HL-60/S4 treated with phorbol 12-myristate 13-acetate at 8.2 ng/mL for 4 days and 3 days (cell line): ENCODE data around the gene TAS2R39.
"Not testable (repeated sequence)": the region's sequence is repeated elsewhere in the genome, so short reads cannot be mapped to it uniquely, and the experiment has no call there.

Experiments used
- in situ Hi-C: fragments of 300-500 bp; cut with MboI; formaldehyde crosslinking; loops from 2 replicates; pipeline ENCODE4 v1.15.0; 2022; ENCODE audit warnings: low sequenced_read_pairs

Gene TAS2R39

GRCh38 chr7:143183024-143183423 lies at the start of gene TAS2R39:
Gene TAS2R39, plus strand, starts transcription at chr7:143183419. Its CDS starts 0 bp downstream, at chr7:143183419.
- in situ Hi-C loops = no loop called here

- in situ Hi-C loops = no loop called here
Measured at GRCh38 chr7:143147070-143147469, 36.1 kb upstream of the TAS2R39 start.

DNA sequence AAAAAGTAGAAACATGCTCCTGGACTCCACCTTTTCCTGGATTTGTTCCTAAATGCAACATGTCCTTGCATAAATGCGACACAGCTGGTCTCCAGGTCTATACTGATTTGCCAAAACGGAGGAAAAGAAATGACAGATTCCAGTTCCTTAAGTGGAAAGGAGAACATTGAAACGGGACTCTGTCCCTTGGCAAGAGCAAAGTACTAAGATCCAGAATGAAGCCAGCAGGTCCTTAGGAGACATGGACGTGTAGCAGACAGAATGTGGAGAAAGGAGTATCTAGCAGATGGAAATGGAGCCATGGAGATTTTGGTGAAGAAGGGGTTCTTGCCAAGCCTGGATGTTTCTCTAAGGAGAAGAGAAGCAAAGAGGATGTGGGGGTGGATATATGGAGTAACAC lies 35.2 kb upstream of the TAS2R39 start:
- in situ Hi-C loops = no loop called here

GRCh38 chr7:143148651-143149050 lies 34.6 kb upstream of the TAS2R39 start:
- in situ Hi-C loops = no loop called here

DNA sequence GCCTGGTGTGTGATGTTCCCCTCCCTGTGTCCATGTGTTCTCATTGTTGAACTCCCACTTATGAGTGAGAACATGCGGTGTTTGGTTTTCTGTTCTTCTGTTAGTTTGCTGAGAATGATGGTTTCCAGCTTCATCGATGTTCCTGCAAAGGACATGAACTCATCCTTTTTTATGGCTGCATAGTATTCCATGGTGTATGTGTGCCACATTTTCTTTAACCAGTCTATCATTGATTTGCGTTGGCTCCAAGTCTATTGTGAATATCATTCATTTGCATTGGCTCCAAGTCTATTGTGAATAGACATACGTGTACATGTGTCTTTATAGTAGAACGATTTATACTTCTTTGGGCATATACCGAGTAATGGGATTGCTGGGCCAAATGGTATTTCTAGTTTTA lies 32.5 kb upstream of the TAS2R39 start:
- in situ Hi-C loops = not testable (repeated sequence)

DNA sequence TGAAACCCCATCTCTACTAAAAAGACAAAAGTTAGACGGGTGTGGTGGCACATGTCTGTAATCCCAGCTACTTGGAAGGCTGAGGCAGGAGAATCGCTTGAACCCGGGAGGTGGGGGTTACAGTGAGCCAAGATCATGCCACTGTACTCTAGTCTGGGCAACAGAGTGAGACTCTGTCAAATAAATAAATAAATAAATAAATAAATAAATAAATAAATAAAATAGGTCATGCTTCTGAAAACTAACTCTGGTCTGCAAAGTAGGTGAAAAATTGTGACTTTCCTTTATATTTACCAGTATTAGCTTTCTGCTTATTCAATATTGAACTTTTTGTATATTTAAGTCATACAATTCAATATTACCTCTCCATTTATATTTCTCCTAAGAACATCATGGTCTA lies 24.6 kb upstream of the TAS2R39 start:
- in situ Hi-C loops = not testable (repeated sequence)

DNA sequence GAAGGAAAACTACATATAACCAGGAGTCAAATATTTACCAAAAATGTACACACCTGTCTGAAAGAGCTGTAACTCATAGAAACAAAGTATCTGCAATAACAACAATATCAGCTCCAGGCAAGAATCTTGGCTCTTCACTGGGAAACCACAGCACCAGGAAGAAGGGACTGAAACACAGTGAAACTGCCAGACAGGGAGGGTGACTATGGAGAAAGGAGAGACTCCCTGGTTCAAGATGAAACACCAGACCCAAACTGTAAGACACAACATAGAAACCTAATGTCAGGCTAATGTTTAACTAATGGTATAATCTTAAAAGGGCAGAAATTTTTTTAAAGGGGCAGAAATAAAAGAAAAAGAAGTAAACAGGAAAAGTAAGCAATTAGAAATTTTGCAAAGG lies 11.5 kb upstream of the TAS2R39 start:
- in situ Hi-C loops = no loop called here

DNA sequence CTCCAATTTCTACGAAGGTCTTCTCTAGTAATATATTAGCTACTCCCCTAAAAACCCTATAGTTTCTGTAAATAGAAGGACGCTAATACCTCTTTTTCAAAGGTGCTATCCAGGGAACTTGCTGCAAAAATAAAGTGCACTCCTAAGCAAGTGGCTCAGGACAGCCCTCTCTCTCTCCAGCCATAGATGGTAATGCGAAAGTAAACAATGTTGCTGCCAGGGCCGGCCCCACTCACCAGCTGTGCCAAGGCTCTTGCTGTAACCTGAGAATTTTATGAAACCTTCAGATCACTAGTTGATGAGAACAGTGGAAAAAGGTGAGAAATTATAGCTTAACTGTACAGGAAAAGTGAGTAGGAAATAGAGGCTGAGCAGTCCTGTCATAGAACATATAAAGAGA lies 10.9 kb upstream of the TAS2R39 start:
- in situ Hi-C loops = no loop called here

DNA sequence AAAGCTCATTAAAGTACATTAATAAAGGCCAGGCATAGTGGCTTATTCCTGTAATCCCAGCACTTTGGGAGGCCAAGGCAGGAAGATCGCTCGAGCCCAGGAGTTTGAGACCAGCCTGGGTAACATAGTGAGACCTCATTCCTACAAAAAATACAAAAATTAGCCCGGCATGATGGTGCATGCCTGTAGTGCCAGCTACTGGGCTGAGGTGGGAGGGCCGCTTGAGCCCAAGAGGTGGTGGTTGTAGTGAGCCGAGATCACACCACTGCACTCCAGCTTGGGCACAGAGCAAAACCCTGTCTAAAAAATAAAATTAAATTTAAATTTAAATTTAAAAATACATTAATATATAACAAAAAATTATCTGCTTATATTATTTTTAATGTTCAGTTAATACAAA lies 7.1 kb upstream of the TAS2R39 start:
- in situ Hi-C loops = no loop called here

- in situ Hi-C loops = no loop called here
Measured at GRCh38 chr7:143177374-143178119, 5.7 kb upstream of the TAS2R39 start.

- in situ Hi-C loops = not testable (repeated sequence)
Measured at GRCh38 chr7:143180771-143181170, 2.4 kb upstream of the TAS2R39 start.

- in situ Hi-C loops = no loop called here
Measured at GRCh38 chr7:143181349-143181748, 1.9 kb upstream of the TAS2R39 start.

GRCh38 chr7:143185551-143185950 lies 2.3 kb downstream of the TAS2R39 start:
- in situ Hi-C loops = no loop called here

DNA sequence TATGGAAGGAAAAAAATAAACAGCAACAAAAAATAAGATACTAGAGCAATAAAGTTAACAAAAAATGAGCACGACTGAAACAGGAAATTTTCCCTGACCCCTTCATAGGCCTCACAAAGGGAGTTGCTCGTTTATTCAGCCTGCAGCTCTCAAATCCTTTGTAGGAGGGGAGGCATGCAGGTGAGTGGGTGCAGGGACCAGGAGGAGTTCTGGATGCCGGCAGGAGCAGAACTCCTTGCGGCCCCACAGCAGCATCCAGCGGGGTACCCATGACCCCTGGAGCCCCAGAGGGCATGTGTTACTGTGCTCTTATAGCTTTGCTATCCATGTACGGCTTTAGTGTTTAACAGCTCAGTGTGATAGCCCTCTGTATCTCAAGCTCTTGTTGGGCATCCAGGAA lies 5.8 kb downstream of the TAS2R39 start:
- in situ Hi-C loops = no loop called here

- in situ Hi-C loops = no loop called here
Measured at GRCh38 chr7:143193880-143194279, 10.7 kb downstream of the TAS2R39 start.

- in situ Hi-C loops = no loop called here
Measured at GRCh38 chr7:143199040-143199439, 15.8 kb downstream of the TAS2R39 start.

DNA sequence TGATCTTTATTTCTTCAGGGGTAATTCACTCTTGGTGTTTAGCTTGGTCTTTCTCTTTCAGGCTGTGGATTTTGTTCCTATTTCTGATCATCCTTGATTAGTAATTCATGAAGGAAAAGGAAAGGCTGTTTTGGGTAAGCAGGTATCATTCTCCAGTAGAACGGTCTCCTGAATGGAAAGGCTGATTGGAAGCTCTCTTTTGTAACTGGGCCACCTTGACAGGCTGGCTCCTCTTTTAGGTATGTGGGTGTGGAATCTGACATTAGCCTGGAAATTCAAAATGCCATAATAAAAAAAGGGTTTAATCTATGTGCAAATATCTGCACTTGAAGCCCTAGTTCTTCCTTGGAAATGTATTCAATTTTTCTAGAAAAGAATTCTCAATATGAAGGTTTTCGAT lies 18.9 kb downstream of the TAS2R39 start:
- in situ Hi-C loops = loop anchor here (25.0 kb wide), 1 partner anchor 340 kb away; the partner anchor contains the start of gene EPHB6

DNA sequence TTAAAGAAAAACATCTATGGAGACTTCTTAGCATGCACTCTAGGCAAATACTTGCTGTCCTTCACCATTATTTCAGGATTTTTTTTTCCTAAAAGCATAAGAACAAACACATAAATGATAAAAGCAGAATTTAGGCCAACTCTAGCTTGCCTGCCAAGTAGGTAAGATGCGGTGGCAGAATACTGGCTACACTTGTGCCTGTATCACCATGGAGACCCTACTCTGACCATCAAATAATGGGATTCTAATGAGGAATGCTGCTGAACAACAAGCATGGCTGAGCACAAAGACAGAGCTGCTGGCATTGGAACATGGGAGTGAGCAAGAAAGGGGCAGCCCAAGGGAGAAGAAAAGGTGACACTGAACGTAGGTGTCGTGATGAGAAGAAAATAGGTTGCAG lies 20.2 kb downstream of the TAS2R39 start:
- in situ Hi-C loops = loop anchor here (25.0 kb wide), 1 partner anchor 341 kb away; the partner anchor contains the start of gene EPHB6

- in situ Hi-C loops = loop anchor here (25.0 kb wide), 1 partner anchor 343 kb away; the partner anchor contains the start of gene EPHB6
Measured at GRCh38 chr7:143205560-143206293, 22.5 kb downstream of the TAS2R39 start.

DNA sequence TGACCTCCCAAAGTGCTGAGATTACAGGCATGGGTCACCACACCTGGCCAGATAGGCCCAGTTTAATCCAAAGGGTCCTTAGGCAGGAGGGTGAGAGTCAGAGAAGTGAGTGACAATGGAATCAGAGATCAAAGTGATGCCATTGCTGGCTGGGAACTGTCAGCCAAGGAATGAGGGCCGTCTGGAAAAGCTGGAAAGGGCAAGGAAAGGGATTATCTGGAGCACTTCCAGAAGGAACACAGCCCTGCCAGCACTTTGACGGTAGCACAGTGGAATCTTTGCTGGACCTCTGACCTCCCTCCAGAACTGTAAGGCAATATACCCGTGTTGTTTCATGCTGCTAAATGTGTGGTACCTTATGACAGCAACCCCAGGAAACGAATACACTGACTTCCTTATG lies 27.3 kb downstream of the TAS2R39 start:
- in situ Hi-C loops = loop anchor here (5.0 to 25.0 kb wide), 2 partner anchors 198 to 348 kb away; partner anchors contain the start of gene EPHB6

DNA sequence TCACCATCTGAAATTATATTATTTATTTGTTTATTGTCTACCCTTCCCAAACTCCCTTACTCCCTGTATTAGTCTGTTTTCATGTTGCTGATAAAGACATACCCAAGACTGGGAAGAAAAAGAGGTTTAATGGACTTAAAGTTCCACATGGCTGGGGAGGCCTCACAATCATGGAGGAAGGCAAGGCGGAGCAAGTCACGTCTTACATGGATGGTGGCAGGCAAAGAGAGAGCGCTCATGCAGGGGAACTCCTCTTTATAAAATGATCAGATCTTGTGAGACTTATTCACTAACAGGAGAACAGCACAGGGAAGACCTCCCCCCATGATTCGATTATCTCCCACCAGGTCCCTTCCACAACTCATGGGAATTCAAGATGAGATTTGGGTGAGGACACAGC lies 30.3 kb downstream of the TAS2R39 start:
- in situ Hi-C loops = loop anchor here (5.0 to 25.0 kb wide), 2 partner anchors 201 to 351 kb away; partner anchors contain the start of gene EPHB6
